GM19463 (cell line): ENCODE results near the gene EIF4H.
"Not testable (repeated sequence)": the region's sequence is repeated elsewhere in the genome, so short reads cannot be mapped to it uniquely, and the experiment has no call there.

ENCODE experiments used
- ATAC-seq: cut with Tn5 transposase; IDR thresholded peaks from one replicate; pipeline ENCODE4 v1.9.1; 2021; ENCODE audit warnings: mild to moderate bottlenecking, moderate library complexity; ENCODE audit not compliant: unreplicated experiment

The EIF4H gene

DNA sequence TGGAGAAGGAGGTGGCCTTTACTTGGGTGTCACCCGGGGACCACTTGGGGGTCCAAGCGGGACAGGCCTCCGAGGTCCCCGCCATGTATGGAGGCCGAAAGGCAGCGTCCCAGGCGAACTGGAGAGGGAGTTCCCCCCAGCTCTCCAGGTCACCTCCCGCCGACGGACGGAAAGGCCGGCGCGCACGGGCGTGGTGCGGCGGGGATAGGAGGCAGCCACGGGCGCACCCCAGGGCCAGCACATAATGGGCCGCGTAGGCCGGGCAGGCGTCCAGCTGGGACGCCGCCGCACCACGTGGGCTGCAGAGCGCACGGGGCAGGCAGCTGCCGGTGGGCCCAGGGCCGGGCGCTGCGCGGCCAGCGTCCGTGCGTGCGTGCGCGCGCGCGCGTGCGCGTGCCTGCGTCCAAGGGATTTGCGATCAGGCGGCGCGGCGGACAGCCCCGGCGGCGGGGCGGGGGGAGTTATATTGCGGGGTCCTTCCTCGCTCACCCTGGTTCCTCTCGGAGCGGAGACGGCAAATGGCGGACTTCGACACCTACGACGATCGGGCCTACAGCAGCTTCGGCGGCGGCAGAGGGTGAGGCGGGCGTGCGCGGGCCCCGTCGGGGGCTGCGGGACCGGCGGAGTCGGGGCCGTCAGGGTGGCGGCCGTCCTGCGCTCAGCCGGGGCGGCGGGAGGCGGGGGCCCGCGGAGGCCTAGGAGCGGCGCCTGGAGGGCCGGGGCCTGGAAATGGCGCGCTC is at the start of gene EIF4H:
EIF4H (plus strand) TSS at position 491 of the 740 bp plus-strand sequence; CDS start at position 519, 28 bp downstream.
- ATAC-seq = peak; percentile 87

DNA sequence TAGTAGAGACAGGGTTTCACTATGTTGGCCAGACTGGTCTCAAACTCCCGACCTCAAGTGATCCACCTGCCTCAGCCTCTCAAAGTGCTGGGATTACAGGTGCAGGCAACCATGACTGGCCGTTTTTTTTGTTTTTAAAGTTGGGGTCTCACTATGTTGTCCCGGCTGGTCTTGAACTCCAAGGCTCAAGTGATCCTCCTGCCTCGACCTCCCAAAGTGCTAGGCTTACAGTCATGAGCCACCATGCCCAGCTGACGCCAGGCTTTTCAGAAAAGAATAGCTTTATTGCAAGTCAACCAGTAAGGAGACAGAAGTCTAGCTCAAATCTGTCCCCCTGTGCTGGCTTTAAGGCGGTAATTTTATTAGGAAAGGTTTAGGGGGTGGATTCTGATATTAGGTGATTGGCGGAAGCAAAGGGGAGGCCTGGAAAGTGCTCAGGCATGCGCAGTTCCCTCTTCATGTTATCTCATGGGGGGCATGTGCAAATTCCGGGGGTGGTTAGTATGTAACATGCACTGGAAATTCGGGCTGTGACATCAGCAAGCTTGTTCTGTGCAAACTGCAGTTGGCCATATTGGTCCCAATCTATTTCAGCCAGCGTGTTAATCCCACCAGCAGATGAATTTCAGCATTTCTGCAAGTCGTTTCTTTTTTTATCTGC is 47.8 kb upstream of the EIF4H start:
- ATAC-seq = no peak

DNA sequence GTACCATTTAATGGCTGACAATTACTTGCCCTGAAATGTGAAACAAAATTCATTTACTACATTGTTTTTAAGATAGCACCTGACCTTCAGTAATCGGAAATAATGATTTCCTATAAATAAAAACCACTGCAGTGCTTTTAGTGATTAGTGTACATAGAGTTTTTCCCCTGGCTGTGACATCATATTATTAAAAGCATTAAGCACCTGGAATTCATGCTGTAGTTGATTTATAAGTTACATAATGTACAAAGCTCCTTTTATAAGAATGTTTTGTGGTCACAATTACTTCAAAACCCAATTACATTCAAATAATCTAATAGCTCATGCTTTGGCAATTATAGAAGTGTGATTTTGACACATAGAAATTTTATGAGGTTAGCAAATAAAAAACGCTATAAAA is 44.3 kb upstream of the EIF4H start:
- no peak for ATAC-seq

DNA sequence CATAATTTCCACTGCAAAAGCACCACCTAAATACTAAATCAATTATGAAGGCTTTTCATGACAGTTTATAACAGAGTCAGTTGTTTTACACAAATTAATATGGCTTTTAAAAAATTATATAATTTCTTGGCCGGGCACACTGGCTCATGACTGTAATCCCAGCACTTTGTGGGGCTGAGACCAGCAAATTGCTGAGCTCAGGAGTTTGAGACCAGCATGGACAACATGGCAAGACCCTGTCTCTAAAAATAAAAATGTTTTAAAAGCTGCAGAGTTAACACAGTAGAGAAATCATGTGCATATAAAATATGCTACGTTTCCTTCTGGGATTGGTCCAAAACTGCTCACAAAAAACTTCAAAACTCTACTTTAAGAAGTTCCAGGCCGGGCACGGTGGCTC is 43.6 kb upstream of the EIF4H start:
- ATAC-seq = no peak

DNA sequence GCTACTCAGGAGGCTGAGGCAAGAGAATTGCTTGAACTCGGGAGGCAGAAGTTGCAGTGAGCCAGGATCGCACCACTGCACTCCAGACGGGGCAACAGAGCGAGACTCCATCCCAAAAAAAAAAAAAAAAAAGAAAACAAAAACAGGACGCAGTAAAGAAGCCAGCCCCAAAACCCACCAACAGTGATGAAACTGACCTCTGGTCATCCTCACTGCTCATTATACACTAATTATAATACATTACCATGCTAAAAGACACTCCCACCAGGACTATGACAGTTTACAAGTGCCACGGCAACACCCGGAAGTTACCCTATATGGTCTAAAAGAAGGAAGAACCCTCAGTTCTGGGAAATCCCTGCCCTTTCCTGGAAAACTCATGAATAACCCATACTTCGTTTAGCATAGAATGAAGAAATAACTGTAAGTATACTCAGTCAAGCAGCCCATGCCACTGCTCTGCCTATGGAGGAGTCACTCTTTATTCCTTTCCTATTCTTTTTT is 40.0 kb upstream of the EIF4H start:
- no peak for ATAC-seq

DNA sequence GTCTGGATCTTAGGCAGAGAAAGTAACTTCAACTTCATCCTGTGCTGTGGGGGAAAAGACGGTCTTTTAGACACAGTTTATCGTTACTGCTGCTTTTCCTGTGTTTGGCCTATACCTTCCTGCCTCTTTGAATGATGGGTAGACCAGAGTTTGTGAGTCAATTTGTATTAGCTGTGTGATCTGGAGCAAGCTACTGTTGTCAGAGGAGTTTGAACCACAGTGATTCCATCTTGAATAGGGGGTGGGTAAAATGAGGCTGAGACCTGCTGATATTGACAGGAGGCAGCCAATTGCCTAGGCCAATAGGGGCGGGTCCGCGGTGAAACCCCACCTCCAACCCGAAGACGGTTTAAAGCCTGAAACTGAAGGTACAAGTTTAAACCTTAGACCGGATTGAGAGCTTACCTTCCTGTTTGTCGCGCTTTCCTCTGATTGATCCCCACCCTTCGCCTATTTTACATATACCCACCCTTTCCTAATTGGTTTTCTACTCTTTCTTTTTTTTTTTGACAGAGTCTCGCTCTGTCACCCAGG is 35.8 kb upstream of the EIF4H start:
- no peak for ATAC-seq

DNA sequence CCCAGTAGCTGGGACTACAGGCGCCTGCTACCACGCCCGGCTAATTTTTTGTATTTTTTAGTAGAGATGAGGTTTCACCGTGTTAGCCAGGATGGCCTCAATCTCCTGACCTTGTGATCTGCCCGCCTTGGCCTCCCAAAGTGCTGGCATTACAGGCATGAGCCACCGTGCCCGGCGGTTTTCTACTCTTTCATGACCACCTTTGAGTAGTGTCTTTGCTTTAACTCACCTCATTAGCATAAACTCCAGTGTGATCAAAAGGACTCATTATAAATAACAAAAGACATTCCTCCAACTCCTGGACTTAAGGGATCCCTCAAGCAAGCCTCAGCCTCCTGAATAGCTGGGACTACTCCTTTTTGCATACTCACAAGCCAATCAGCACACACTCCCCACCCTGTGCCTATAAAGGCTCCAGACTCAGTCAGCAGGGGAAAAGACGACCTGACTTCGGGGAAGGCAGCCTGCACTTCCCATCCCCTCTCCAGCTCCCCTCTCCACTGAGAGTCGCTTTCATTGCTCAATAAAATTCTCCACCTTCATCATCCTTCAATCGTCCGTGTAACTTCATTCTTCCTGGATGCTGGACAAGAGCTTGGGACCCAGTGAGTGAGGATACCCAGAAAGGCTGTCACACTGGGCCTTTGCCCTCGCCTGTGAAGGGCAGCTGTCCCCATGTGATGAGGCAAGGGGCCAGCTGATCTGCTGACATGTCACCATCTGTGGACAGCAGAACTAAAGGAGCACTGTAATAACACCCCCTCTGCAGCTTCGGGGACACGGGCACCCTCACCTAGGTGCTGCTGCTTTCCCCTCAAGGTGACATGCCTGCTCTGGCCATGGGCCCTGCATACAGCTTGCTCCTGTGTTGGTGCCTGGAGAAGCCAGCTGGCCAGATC is 35.0 kb upstream of the EIF4H start:
- ATAC-seq = no peak

DNA sequence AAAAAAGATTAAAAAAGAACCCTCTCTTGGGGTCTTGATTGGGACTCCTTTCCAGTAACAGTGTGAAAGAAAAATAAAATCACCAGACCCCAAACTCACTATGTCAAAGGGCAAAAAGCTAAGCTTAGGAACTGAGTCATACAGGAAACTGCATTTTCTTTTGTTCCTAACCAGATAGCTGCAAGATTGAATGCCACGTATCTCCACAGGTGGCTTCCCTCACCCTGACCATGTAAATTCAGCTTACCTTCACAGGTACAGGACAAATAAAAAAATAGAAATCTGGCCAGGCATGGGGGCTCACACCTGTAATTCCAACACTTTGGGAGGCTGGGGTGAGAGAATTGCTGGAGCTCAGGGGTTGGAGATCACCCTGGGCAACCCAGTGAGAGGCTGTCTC is 32.5 kb upstream of the EIF4H start:
- ATAC-seq = no peak

DNA sequence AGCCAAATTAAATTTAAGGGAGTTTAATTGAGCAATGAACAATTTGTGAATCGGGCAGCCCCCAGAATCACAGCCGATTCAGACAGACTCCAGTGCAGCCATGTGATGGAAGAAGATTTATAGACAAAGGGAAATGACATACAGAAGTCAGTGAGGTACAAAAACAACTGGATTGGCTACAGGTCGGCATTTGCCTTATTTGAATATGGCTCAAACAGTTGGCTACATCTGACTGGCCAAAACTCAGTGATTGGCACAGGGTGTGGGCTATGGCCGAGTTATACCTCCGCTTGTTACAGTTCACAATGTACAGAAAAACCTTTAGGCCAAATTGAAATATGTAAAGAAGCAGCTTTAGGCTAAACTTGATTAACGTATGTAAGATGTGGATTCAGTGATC is 30.8 kb upstream of the EIF4H start:
- no peak for ATAC-seq

DNA sequence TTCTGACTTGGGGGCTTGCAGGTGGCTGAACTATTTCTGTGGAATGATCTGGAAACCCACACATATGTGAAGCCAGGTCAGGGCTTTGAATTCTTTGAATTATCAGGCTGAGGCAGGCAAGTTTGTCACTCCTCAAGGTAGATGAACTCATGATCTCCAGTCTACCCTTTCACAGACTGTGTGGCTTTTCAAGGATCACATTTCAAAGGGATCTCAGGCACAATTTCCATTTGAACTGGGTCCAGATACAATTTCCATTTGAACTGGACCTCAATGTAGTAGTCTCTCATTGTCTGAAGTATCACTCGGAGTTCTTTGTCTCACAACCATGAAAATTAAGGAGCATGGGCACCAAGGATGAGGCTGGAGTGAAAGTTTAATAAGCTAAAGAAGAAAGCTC is 25.7 kb upstream of the EIF4H start:
- ATAC-seq = no peak

DNA sequence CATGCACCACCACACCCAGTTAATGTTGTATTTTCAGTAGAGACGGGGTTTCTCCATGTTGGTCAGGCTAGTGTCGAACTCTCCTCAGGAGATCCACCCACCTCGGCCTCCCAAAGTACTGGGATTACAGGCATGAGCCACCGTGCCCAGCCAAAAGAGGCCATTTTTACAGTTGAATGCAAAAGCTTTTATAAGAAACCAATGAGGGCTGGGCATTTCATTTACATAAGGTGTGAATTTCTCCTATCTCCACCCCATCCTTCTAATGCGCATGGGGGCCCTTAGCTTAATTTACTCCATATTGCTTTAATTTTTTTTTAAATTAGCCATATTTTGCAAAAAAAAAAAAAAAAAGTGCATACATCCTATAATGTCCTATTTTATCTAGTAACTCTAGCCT is 25.1 kb upstream of the EIF4H start:
- ATAC-seq = no peak

DNA sequence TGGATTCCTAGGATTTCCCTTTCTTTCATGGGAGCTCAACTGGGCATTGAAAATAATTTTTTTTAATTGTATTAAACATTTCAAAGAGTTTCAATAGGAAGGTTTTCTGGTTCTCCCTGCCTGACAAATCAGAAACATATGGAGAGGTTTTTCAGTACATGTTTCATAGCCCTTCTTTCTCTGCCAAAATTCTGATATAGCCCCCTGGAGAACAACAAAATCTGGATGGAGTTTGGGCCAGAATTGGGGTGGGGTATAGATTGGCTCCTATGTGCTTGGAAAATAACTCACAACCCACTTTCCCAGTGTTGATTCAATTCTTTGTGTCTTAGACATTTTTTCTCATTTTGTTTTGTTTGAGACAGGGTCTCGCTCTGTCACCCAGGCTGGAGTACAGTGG is 24.6 kb upstream of the EIF4H start:
- ATAC-seq = no peak

DNA sequence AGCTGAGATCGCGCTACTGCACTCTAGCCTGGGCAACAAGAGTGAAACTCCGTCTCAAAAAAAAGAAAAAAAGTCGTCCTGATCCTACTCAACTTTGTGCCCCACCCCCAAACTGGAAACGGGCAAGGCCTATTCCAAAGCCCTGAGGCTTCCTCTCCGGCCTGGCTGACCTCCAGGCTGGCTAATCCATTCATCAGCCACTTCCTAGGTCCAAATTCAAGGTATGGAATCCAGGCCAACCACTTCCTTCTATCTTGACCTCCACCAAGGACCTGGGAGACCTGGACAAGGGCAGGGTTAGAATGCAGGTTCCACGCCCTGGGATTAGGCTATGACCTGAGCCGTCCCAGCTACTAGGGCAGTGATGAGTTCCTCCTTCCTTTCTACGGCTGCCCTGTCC is 20.4 kb upstream of the EIF4H start:
- ATAC-seq = no peak

DNA sequence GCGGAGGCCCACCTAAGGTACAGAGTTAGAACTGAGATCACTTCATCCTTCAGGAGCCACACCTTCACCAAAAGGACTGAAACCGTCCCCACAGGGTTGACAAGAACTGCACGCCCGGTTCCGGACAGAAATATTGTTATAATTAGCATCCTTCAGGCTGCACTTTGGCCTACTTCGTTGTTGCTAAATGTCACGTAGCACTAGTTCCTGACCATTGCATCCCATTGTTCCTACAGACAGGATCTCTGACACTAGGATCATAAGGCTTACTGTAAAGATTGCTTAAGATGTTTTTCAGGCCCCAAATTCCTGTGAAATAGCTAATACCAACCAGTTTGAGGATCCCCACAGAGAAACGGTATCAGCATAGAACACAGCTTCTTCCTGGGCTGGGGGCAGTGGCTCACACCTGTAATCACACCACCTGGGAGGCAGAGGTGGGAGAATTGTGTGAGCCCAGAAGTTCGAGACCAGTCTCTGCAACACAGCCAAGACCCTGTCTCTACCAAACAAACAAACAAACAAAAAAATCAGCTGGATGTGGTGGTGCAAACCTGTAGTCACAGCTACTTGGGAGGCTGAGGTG is 18.3 kb upstream of the EIF4H start:
- ATAC-seq = no peak

DNA sequence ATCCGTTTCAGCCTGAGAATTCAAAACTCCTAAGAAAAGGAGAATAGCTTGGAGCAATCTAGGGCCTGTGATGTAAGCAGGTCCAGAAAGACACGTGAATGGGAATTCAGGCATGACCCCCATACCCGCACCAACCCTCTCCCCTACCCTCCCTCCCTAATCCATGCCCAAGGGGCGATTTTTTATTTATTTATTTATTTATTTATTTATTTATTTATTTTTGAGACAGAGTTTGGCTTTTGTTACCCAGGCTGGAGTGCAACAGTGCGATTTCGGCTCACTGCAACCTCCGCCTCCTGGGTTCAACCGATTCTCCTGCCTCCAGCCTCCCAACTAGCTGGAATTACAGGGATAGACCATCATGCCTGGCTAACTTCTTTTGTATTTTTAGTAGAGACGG is 16.6 kb upstream of the EIF4H start:
- ATAC-seq = no peak

DNA sequence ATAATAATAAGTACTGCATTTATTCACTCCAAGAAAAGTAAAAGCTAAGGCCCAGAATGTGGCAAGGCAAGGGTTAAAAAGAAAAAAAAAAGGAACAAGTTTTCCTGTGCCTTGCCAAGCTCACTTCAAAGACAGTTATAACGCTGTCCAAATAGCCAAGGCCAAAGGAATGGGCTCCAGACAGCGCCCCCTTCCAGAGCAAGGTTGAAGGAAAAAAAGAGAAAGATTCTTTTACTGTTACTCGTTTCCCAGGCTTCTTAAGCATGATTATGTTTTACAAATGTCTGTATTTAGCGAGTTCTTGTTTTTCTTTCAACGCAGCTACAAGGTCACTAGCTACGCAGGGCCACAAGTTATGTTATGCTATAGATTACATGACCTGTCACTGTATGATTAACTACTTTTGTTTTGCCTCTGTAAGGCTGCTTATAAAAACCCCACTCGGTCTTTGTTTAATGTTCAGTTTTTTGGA is 9.1 kb upstream of the EIF4H start:
- no peak for ATAC-seq

DNA sequence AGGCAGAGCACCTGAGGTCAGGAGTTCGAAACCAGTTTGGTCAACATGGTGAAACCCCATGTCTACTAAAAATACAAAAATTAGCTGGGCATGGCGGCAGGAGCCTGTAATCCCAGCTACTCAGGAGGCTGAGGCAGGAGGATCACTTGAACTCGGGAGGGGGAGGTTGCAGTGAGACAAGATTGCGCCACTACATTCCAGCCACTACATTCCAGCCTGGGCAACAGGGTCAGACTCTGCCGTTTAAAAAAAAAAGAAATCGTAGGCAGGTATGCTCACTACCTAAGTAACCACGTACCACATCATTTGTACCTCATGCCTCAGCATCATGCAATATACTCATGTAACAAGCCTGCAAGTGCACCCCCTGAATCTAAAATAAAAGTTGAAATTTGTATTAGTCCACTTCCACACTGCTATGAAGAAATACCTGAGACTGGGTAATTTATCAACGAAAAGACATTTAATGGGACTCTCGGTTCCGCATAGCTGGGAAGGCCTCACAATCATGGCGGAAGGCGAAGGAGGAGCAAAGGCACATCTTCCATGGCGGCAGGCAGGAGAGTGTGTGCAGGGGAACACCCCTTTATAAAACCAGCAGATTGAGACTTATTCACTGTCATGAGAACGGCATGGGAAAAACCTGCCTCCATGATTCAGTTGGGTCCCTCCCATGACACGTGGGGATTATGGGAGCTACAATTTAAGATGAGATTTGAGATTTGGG is 8.1 kb upstream of the EIF4H start:
- no peak for ATAC-seq

DNA sequence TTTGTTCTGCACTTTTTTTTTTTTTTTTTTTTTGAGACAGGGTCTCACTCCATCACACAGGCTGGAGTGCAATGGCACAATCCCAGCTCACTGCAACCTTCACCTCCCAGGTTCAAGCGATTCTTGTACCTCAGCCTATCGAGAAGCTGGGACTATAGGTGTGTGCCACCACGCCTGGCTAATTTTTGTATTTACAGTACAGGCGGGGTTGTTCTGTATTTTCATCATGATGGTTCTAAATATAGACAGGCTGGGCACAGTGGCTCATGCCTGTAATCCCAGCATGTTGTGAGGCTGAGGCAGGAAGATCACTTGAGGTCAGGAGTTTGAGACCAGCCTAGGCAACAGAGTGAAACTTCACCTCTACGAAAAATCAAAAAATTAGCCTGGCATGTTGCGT is 6.8 kb upstream of the EIF4H start:
- not testable (repeated sequence) for ATAC-seq

DNA sequence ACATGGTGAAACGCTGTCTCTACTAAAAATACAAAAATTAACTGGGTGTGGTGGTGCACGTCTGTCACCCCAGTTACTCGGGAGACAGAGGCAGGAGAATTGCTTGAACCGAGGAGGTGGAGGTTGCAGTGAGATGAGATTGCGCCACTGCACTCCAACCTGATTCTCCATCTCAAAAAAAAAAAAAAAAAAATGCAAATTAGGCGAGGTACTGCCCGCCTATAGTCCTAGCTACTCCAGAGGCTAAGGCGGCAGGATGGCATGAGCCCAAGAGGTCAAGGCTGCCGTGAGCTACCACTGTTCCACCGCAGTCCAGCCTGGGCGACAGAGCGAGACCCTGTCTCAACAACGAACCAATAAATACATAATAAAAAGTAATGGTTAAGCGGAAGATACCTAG is 1.1 kb upstream of the EIF4H start:
- ATAC-seq = no peak

DNA sequence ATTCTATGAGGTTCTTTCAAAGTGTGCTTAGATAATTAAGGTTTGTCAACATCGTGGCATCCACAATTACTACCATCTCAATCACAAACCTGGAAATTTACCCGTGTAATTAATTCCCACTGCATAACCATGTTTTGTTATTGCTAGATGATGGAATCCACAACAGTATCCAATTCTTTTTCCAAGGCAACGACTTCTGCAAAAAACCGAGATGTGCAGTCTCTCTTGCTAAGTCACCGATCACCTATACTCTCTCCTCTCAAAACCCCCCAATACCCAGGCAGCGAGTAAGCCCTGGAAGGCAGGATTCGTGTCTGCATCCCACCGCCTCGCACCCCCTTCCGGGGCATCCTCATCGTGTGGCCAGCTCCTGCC is 678 bp upstream of the EIF4H start:
- no peak for ATAC-seq
